GM19035 (cell line): ENCODE results near the gene GFRA4.

ENCODE experiments used
- ATAC-seq: cut with Tn5 transposase; IDR thresholded peaks from one replicate; pipeline ENCODE4 v1.9.1; 2021; ENCODE audit not compliant: unreplicated experiment

GFRA4 gene

GRCh38 chr20:3694864-3695263 lies 31.7 kb upstream of the GFRA4 start:
- ATAC-seq = no peak

- ATAC-seq = no peak
These were observed 30.2 kb upstream of the GFRA4 start for GRCh38 chr20:3693376-3693775.

GRCh38 chr20:3692706-3693294 lies 29.6 kb upstream of the GFRA4 start:
- ATAC-seq = no peak

GRCh38 chr20:3691897-3692296 lies 28.7 kb upstream of the GFRA4 start:
- no peak for ATAC-seq

GRCh38 chr20:3691306-3691705 lies 28.1 kb upstream of the GFRA4 start:
- ATAC-seq = no peak

- no peak for ATAC-seq
These were observed 27.2 kb upstream of the GFRA4 start for GRCh38 chr20:3690413-3690812.

- no peak for ATAC-seq
These were observed 26.8 kb upstream of the GFRA4 start for GRCh38 chr20:3689978-3690377.

- no peak for ATAC-seq
These were observed 24.5 kb upstream of the GFRA4 start for GRCh38 chr20:3687655-3688054.

GRCh38 chr20:3686867-3687321 lies 23.7 kb upstream of the GFRA4 start:
- no peak for ATAC-seq

GRCh38 chr20:3686421-3686820 lies 23.2 kb upstream of the GFRA4 start:
- no peak for ATAC-seq

- ATAC-seq = no peak
These were observed 22.1 kb upstream of the GFRA4 start for GRCh38 chr20:3685341-3685740.

GRCh38 chr20:3681931-3682781 lies 19.0 kb upstream of the GFRA4 start, which contains the start of gene ADAM33:
Gene ADAM33, minus strand, starts transcription at chr20:3682010. Its CDS starts 6 bp downstream, at chr20:3682004.
- ATAC-seq = no peak

- ATAC-seq = no peak
These were observed 18.2 kb upstream of the GFRA4 start for GRCh38 chr20:3681352-3681930.

- ATAC-seq = no peak
These were observed 17.6 kb upstream of the GFRA4 start for GRCh38 chr20:3680701-3681351.

GRCh38 chr20:3679749-3680700 lies 16.8 kb upstream of the GFRA4 start:
- no peak for ATAC-seq

GRCh38 chr20:3678856-3679720 lies 15.9 kb upstream of the GFRA4 start:
- ATAC-seq = no peak

- ATAC-seq = no peak
These were observed 15.0 kb upstream of the GFRA4 start for GRCh38 chr20:3678198-3678597.

- ATAC-seq = no peak
These were observed 14.5 kb upstream of the GFRA4 start for GRCh38 chr20:3677733-3678132.
